PC-3 (cell line): ENCODE data around the gene PIEZO1. TPM values are rescaled to one million over a fixed set of nuclear protein-coding genes. Genes with fewer than 3 reads are reported as not detected.

ENCODE experiments used
- ATAC-seq: fragments of 200-7000 bp; cut with Tn5 transposase; 2 replicates; pipeline ENCODE4 v1.9.1; 2020; ENCODE audit warnings: mild to moderate bottlenecking, moderate library complexity
- BruUV-seq: library from RNA; stranded (reverse); fragments of 400-500 nt; replicated peaks from 2 replicates; lab custom pipeline; 2021; lab: Mats Ljungman, UMichigan
- CTCF ChIA-PET: fragments of 300-600 bp; sonication (Branson Sonifier 250); formaldehyde crosslinking; loops from one replicate; lab custom pipeline; 2022; ENCODE audit warnings: antibody characterized with exemption; lab: Charles Lee
- POLR2A ChIA-PET: fragments of 300-600 bp; sonication (Branson Sonifier 250); formaldehyde crosslinking; loops from one replicate; lab custom pipeline; 2022; ENCODE audit warnings: antibody characterized with exemption; ENCODE audit not compliant: unreplicated experiment; lab: Charles Lee
- DNase-seq: peaks from one replicate; pipeline ENCODE4 v3.0.0-alpha.2; 2015
- H2AFZ ChIP-seq: fragments of 300-600 bp; sonication (generic); 2 replicates; pipeline ENCODE4 v1.6.0; 2016; ENCODE audit warnings: antibody characterized with exemption, low read length
- H3F3A ChIP-seq: fragments of 300-600 bp; sonication (generic); one replicate; pipeline ENCODE4 v1.6.0; 2017; ENCODE audit warnings: antibody characterized with exemption, low read length, control low read depth, mild to moderate bottlenecking; ENCODE audit not compliant: unreplicated experiment
- H3K27ac ChIP-seq: fragments of 300-600 bp; sonication (generic); 2 replicates; pipeline ENCODE4 v1.5.1; 2016; ENCODE audit warnings: mild to moderate bottlenecking, low read length
- H3K27me3 ChIP-seq: fragments of 300-600 bp; sonication (generic); 2 replicates; pipeline ENCODE4 v1.6.1; 2016; ENCODE audit warnings: low read length, mixed read lengths
- H3K36me3 ChIP-seq: fragments of 300-600 bp; sonication (generic); 2 replicates; pipeline ENCODE4 v1.6.1; 2016; ENCODE audit warnings: low read depth, mixed run types, low read length, mixed read lengths
- H3K4me1 ChIP-seq: fragments of 300-600 bp; sonication (generic); 2 replicates; pipeline ENCODE4 v1.5.1; 2016; ENCODE audit warnings: low read length; ENCODE audit not compliant: insufficient read depth
- H3K4me2 ChIP-seq: fragments of 300-600 bp; sonication (generic); 2 replicates; pipeline ENCODE4 v1.6.0; 2016; ENCODE audit warnings: low read length
- H3K4me3 ChIP-seq: fragments of 300-600 bp; sonication (generic); 2 replicates; pipeline ENCODE4 v1.5.1; 2016; ENCODE audit warnings: mild to moderate bottlenecking, low read length, mixed read lengths
- H3K79me2 ChIP-seq: fragments of 300-600 bp; sonication (generic); 2 replicates; pipeline ENCODE4 v1.6.1; 2017; ENCODE audit warnings: low read length, mixed read lengths
- H3K9ac ChIP-seq: fragments of 300-600 bp; sonication (generic); 2 replicates; pipeline ENCODE4 v1.6.0; 2016; ENCODE audit warnings: mild to moderate bottlenecking, low read length
- H3K9me2 ChIP-seq: fragments of 300-600 bp; sonication (generic); replicated peaks from 2 replicates; pipeline ENCODE4 v1.6.1; 2016; ENCODE audit warnings: mixed run types, low read length, mixed read lengths
- H3K9me3 ChIP-seq: fragments of 300-600 bp; sonication (generic); 2 replicates; pipeline ENCODE4 v1.6.1; 2016; ENCODE audit warnings: low read length, mixed read lengths
- H4K20me1 ChIP-seq: fragments of 300-600 bp; sonication (generic); 2 replicates; pipeline ENCODE4 v1.6.1; 2016; ENCODE audit warnings: low read length, mixed read lengths
- EZH2 ChIP-seq: fragments of 300-600 bp; sonication (generic); IDR thresholded peaks from one replicate; pipeline ENCODE4 v1.6.1; 2017; ENCODE audit warnings: antibody characterized with exemption, mild to moderate bottlenecking, low read length; ENCODE audit not compliant: unreplicated experiment
- EZH2phosphoT487 ChIP-seq: fragments of 300-600 bp; sonication (generic); IDR thresholded peaks from 2 replicates; pipeline ENCODE4 v1.6.1; 2018; ENCODE audit warnings: mild to moderate bottlenecking, antibody characterized with exemption, low read length, borderline replicate concordance
- intact Hi-C: fragments of 100-400 bp; cut with micrococcal nuclease; formaldehyde crosslinking; loops from 2 replicates; pipeline ENCODE4 v1.9.0; 2023
- total RNA-seq: library from RNA; depleted of rRNA; stranded (reverse); fragments of >200 nt; gene quantifications from 2 replicates; pipeline ENCODE4 v1.2.3, GENCODE V29; 2014
- TF ChIP-seq, protein P1 (sequence below): fragments of 300-600 bp; sonication (generic); conservative IDR thresholded peaks from 2 replicates; pipeline ENCODE4 v1.5.1; 2017; ENCODE audit warnings: antibody characterized with exemption, low read depth, mild to moderate bottlenecking, low read length

The PIEZO1 gene
- total RNA-seq, 1 experiment from 2014 or later: 180 TPM

DNA sequence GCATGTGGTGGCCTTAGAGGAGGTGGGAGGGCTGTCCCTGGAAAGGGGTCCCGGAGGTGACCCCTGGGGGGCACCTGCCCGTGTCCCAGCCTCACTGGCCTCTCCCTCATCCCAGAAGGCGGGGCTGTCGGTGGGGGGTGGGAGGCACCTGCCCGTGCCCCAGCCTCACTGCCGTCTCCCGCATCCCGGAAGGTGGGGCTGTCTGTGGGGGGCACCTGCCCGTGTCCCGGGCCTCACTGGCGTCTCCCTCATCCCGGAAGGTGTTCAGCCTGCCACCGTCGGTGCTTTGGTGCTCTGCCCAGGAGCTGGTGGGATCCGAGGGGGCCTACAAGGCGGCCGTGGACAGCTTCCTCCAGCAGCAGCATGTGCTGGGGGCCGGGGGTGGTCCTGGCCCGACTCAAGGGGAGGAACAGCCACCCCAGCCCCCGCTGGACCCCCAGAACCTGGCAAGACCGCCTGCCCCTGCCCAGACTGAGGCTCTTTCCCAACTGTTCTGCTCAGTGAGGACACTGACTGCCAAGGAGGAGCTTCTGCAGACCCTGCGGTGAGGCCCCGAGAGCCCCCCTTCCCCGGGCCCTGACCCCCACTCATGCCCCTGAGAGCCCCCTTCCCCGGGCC is 72.5 kb downstream of the PIEZO1 start:
- no peak for DNase-seq
- BruUV-seq: no TSS peak
- Histone ChIP-seq H2AFZ (no peak overlapping the region), H3K9me3 (no peaks in the 10 kb centered on the region), H3K9ac (no peak overlapping the region), H3K79me2 (peaks cover 35% of the 10 kb centered on the region), H3K4me3 (no peak overlapping the region), H3K27ac (no peak overlapping the region), H4K20me1 (no peaks in the 10 kb centered on the region), H3K4me2 (no peak overlapping the region), H3F3A (no peaks in the 10 kb centered on the region), H3K27me3 (no peaks in the 10 kb centered on the region), H3K9me2 (no peaks in the 10 kb centered on the region), H3K4me1 (no peaks in the 10 kb centered on the region), H3K36me3 (peaks cover 4% of the 10 kb centered on the region; the same call in 1 of the 2 replicates)
- no peak for TF ChIP-seq EZH2
- no peak for TF ChIP-seq EZH2phosphoT487
- TF ChIP-seq, protein P1, sequence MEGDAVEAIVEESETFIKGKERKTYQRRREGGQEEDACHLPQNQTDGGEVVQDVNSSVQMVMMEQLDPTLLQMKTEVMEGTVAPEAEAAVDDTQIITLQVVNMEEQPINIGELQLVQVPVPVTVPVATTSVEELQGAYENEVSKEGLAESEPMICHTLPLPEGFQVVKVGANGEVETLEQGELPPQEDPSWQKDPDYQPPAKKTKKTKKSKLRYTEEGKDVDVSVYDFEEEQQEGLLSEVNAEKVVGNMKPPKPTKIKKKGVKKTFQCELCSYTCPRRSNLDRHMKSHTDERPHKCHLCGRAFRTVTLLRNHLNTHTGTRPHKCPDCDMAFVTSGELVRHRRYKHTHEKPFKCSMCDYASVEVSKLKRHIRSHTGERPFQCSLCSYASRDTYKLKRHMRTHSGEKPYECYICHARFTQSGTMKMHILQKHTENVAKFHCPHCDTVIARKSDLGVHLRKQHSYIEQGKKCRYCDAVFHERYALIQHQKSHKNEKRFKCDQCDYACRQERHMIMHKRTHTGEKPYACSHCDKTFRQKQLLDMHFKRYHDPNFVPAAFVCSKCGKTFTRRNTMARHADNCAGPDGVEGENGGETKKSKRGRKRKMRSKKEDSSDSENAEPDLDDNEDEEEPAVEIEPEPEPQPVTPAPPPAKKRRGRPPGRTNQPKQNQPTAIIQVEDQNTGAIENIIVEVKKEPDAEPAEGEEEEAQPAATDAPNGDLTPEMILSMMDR: no peak
- ATAC-seq: no peak
- CTCF ChIA-PET: no interaction called here
- intact Hi-C loops: no loop called here
- POLR2A ChIA-PET: no interaction called here

DNA sequence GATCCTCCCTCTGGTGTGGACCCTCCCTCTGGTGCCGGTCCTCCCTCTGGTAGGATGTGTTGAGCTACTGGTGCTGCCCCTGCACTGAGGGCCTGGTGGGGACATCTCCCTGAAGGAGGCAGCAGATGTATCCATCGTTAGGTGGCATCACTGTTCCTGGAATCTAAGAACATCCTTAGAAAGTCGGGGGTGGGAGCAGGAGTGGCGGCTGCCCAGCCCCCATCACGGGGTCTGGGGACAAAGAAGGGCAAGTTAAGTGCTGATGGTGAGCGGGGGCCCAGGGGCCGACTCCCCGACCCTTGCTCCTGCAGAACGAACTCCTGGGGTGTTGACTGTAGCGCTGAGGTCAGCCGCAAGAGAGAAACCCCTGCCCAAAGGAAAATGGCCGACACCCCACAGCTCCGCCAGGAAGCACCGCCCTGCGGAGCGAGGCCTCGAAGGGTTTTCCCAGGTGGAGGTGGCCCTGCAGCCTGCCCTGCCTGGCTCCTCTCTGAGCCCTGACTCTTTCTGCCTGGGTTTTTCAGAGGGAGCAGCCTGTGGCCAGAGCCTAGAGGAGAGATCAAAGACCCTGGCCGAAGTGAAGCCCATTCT is 73.2 kb downstream of the PIEZO1 start:
- Histone ChIP-seq H3K4me3 (no peak overlapping the region), H3K27me3 (no peaks in the 10 kb centered on the region), H3K9ac (no peak overlapping the region), H2AFZ (no peak overlapping the region), H3K9me3 (no peaks in the 10 kb centered on the region), H3F3A (no peaks in the 10 kb centered on the region), H3K4me2 (no peak overlapping the region), H3K36me3 (peaks cover 4% of the 10 kb centered on the region; the same call in 1 of the 2 replicates), H3K27ac (no peak overlapping the region), H3K4me1 (no peaks in the 10 kb centered on the region), H3K9me2 (no peaks in the 10 kb centered on the region), H3K79me2 (peaks cover 42% of the 10 kb centered on the region), H4K20me1 (no peaks in the 10 kb centered on the region)
- no peak for TF ChIP-seq EZH2
- TF ChIP-seq, protein P1: no peak
- TF ChIP-seq EZH2phosphoT487: no peak
- ChIA-PET CTCF (no interaction called here), POLR2A (no interaction called here)
- ATAC-seq: no peak
- no peak for DNase-seq
- intact Hi-C loops: no loop called here
- no TSS peak for BruUV-seq

DNA sequence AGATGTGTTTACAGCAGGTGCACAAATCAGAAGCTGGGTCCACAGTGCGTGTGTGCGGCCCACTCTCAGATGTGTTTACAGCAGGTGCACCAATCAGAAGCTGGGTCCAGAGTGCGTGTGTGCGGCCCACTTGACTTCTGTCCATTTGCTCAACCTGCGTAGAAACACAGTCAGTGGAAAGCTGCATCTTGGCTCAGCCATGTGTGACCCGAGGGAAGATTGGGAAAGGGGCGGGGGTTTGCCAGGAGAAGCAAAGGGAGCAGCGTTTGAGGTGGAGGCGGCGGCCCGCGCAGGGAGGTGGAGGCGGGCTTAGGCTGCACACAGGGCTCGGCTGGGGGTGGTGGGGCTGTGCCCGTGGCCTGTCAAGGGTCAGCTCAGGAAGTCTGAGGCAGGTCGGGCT is 74.5 kb downstream of the PIEZO1 start:
- TF ChIP-seq, protein P1: no peak
- no peak for TF ChIP-seq EZH2phosphoT487
- TF ChIP-seq EZH2: no peak
- no peaks in the 10 kb centered on the region for H3K4me1 ChIP-seq
- DNase-seq: no peak
- intact Hi-C loops: no loop called here
- H3K9ac ChIP-seq: no peak overlapping the region
- no peak overlapping the region for H3K27ac ChIP-seq
- BruUV-seq: no TSS peak
- H3K9me2 ChIP-seq: no peaks in the 10 kb centered on the region
- ChIA-PET CTCF (no interaction called here), POLR2A (no interaction called here)
- no peak overlapping the region for H2AFZ ChIP-seq
- no peaks in the 10 kb centered on the region; the same call in 1 of the 2 replicates for H3K36me3 ChIP-seq
- H4K20me1 ChIP-seq: no peaks in the 10 kb centered on the region
- no peak for ATAC-seq
- H3K79me2 ChIP-seq: peaks cover 49% of the 10 kb centered on the region
- no peak overlapping the region for H3K4me3 ChIP-seq
- no peaks in the 10 kb centered on the region for H3K9me3 ChIP-seq
- H3K27me3 ChIP-seq: no peaks in the 10 kb centered on the region
- H3K4me2 ChIP-seq: no peak overlapping the region
- H3F3A ChIP-seq: no peaks in the 10 kb centered on the region
